Stimulated activated CD4-positive, alpha-beta T cell treated with anti-CD3 and anti-CD28 coated beads, TNF-alpha, amount 100 ng/mL, for 24 hours (primary cell): ENCODE data around the gene HOXB7.
A peak's percentile ranks its signal among the peaks of the same experiment; 100 is the strongest.

ENCODE experiments used
- DNase-seq, 3 experiments: peaks; one replicate each; pipeline ENCODE4 v3.0.0-alpha.2; 2020; ENCODE audit warnings: low read depth in 3 of 3

Gene HOXB7

GRCh38 chr17:48579471-48579759, 31.4 kb downstream of the HOXB7 start:
- DNase-seq, result no peak

- no peak for DNase-seq
These were observed 32.0 kb downstream of the HOXB7 start for GRCh38 chr17:48578616-48579470.

- peak; percentile 46 to 74 (median 52) for DNase-seq
These were observed 32.7 kb downstream of the HOXB7 start, which contains the start of gene HOXB4 for GRCh38 chr17:48577946-48578615. TSS of gene HOXB4 (minus strand) at chr17:48578350. CDS start at chr17:48578319, 31 bp downstream.

- no peak for DNase-seq
These were observed 33.4 kb downstream of the HOXB7 start for GRCh38 chr17:48577330-48577945.

GRCh38 chr17:48576479-48577309, 34.1 kb downstream of the HOXB7 start:
- DNase-seq, result no peak

- DNase-seq, result no peak
These were observed 34.9 kb downstream of the HOXB7 start for GRCh38 chr17:48575673-48576478.

GRCh38 chr17:48575066-48575582, 35.7 kb downstream of the HOXB7 start:
- DNase-seq, result no peak

GRCh38 chr17:48574505-48575065, 36.2 kb downstream of the HOXB7 start:
- no peak for DNase-seq

- DNase-seq, result no peak
These were observed 38.9 kb downstream of the HOXB7 start for GRCh38 chr17:48571826-48572417.

- no peak for DNase-seq
These were observed 39.6 kb downstream of the HOXB7 start for GRCh38 chr17:48571024-48571818.

- DNase-seq, result no peak
These were observed 40.3 kb downstream of the HOXB7 start for GRCh38 chr17:48570325-48571023.

GRCh38 chr17:48569674-48570324, 41.0 kb downstream of the HOXB7 start:
- DNase-seq, result no peak

- DNase-seq, result no peak
These were observed 41.6 kb downstream of the HOXB7 start for GRCh38 chr17:48569240-48569582.

- no peak for DNase-seq
These were observed 42.1 kb downstream of the HOXB7 start for GRCh38 chr17:48568499-48569239.

- DNase-seq, result no peak
These were observed 43.0 kb downstream of the HOXB7 start for GRCh38 chr17:48567646-48568354.

GRCh38 chr17:48567209-48567608, 43.6 kb downstream of the HOXB7 start:
- DNase-seq, result no peak

- DNase-seq, result no peak
These were observed 44.1 kb downstream of the HOXB7 start for GRCh38 chr17:48566717-48567116.
